Measurements from ENCODE around the gene SKOR2.

SKOR2 gene

GRCh38 chr18:47251289-47252120, at the start of gene SKOR2:
Gene SKOR2, minus strand, starts transcription at chr18:47251660. Its CDS starts 2,477 bp downstream, at chr18:47249183.
- Histone ChIP-seq H3K4me3 (ENCODE audit: low read length) (no peak within 1 kb of the TSS), H3K9ac (ENCODE audit: low read length) (no peak within 1 kb of the TSS), H3K9me3 (ENCODE audit: control insufficient read depth, low read length) (no peaks in the 10 kb centered on the region), H3K36me3 (ENCODE audit: control insufficient read depth, insufficient read depth, low read length) (no peaks in the 10 kb centered on the region), H3K27me3 (ENCODE audit: control insufficient read depth, insufficient read depth, low read length) (peaks cover 75% of the 10 kb centered on the region), H3K4me1 (ENCODE audit: control insufficient read depth, insufficient read depth, low read length) (no peaks in the 10 kb centered on the region)

GRCh38 chr18:47296462-47296861, 45.0 kb upstream of the SKOR2 start:
- H3K9ac ChIP-seq (ENCODE audit: low read length) = no peak overlapping the region
- no peaks in the 10 kb centered on the region for H3K36me3 ChIP-seq (ENCODE audit: control insufficient read depth, insufficient read depth, low read length)
- no peaks in the 10 kb centered on the region for H3K9me3 ChIP-seq (ENCODE audit: control insufficient read depth, low read length)
- H3K4me1 ChIP-seq (ENCODE audit: control insufficient read depth, insufficient read depth, low read length) = no peaks in the 10 kb centered on the region
- H3K27me3 ChIP-seq (ENCODE audit: control insufficient read depth, insufficient read depth, low read length) = no peaks in the 10 kb centered on the region
- H3K4me3 ChIP-seq (ENCODE audit: low read length) = no peak overlapping the region

GRCh38 chr18:47294801-47295200, 43.3 kb upstream of the SKOR2 start:
- H3K9me3 ChIP-seq (ENCODE audit: control insufficient read depth, low read length) = no peaks in the 10 kb centered on the region
- no peaks in the 10 kb centered on the region for H3K27me3 ChIP-seq (ENCODE audit: control insufficient read depth, insufficient read depth, low read length)
- H3K4me1 ChIP-seq (ENCODE audit: control insufficient read depth, insufficient read depth, low read length) = no peaks in the 10 kb centered on the region
- no peaks in the 10 kb centered on the region for H3K36me3 ChIP-seq (ENCODE audit: control insufficient read depth, insufficient read depth, low read length)
- no peak overlapping the region for H3K9ac ChIP-seq (ENCODE audit: low read length)
- no peak overlapping the region for H3K4me3 ChIP-seq (ENCODE audit: low read length)

GRCh38 chr18:47288741-47289140, 37.3 kb upstream of the SKOR2 start:
- no peaks in the 10 kb centered on the region for H3K4me1 ChIP-seq (ENCODE audit: control insufficient read depth, insufficient read depth, low read length)
- H3K27me3 ChIP-seq (ENCODE audit: control insufficient read depth, insufficient read depth, low read length) = peaks cover 6% of the 10 kb centered on the region
- H3K4me3 ChIP-seq (ENCODE audit: low read length) = no peak overlapping the region

GRCh38 chr18:47287911-47288585, 36.6 kb upstream of the SKOR2 start:
- Histone ChIP-seq H3K9me3 (ENCODE audit: control insufficient read depth, low read length) (no peaks in the 10 kb centered on the region), H3K4me1 (ENCODE audit: control insufficient read depth, insufficient read depth, low read length) (no peaks in the 10 kb centered on the region), H3K36me3 (ENCODE audit: control insufficient read depth, insufficient read depth, low read length) (no peaks in the 10 kb centered on the region), H3K9ac (ENCODE audit: low read length) (no peak overlapping the region), H3K4me3 (ENCODE audit: low read length) (no peak overlapping the region), H3K27me3 (ENCODE audit: control insufficient read depth, insufficient read depth, low read length) (peaks cover 6% of the 10 kb centered on the region)

More at GRCh38 chr18:47288741-47289140, 37.3 kb upstream of the SKOR2 start:
- H3K9me3 ChIP-seq (ENCODE audit: control insufficient read depth, low read length) = no peaks in the 10 kb centered on the region
- H3K36me3 ChIP-seq (ENCODE audit: control insufficient read depth, insufficient read depth, low read length) = no peaks in the 10 kb centered on the region
- no peak overlapping the region for H3K9ac ChIP-seq (ENCODE audit: low read length)

GRCh38 chr18:47286776-47287410, 35.4 kb upstream of the SKOR2 start:
- Histone ChIP-seq H3K9ac (ENCODE audit: low read length) (no peak overlapping the region), H3K9me3 (ENCODE audit: control insufficient read depth, low read length) (no peaks in the 10 kb centered on the region), H3K36me3 (ENCODE audit: control insufficient read depth, insufficient read depth, low read length) (no peaks in the 10 kb centered on the region), H3K27me3 (ENCODE audit: control insufficient read depth, insufficient read depth, low read length) (peaks cover 6% of the 10 kb centered on the region), H3K4me3 (ENCODE audit: low read length) (no peak overlapping the region), H3K4me1 (ENCODE audit: control insufficient read depth, insufficient read depth, low read length) (no peaks in the 10 kb centered on the region)

- Histone ChIP-seq H3K4me3 (ENCODE audit: low read length) (no peak overlapping the region), H3K9me3 (ENCODE audit: control insufficient read depth, low read length) (no peaks in the 10 kb centered on the region)
Measured at GRCh38 chr18:47285456-47285855, 34.0 kb upstream of the SKOR2 start.

GRCh38 chr18:47284721-47285395, 33.4 kb upstream of the SKOR2 start:
- Histone ChIP-seq H3K9me3 (ENCODE audit: control insufficient read depth, low read length) (no peaks in the 10 kb centered on the region), H3K9ac (ENCODE audit: low read length) (no peak overlapping the region), H3K27me3 (ENCODE audit: control insufficient read depth, insufficient read depth, low read length) (peaks cover 6% of the 10 kb centered on the region), H3K36me3 (ENCODE audit: control insufficient read depth, insufficient read depth, low read length) (no peaks in the 10 kb centered on the region), H3K4me3 (ENCODE audit: low read length) (no peak overlapping the region), H3K4me1 (ENCODE audit: control insufficient read depth, insufficient read depth, low read length) (no peaks in the 10 kb centered on the region)

More at GRCh38 chr18:47285456-47285855, 34.0 kb upstream of the SKOR2 start:
- no peak overlapping the region for H3K9ac ChIP-seq (ENCODE audit: low read length)
- H3K27me3 ChIP-seq (ENCODE audit: control insufficient read depth, insufficient read depth, low read length) = peaks cover 6% of the 10 kb centered on the region
- no peaks in the 10 kb centered on the region for H3K4me1 ChIP-seq (ENCODE audit: control insufficient read depth, insufficient read depth, low read length)
- H3K36me3 ChIP-seq (ENCODE audit: control insufficient read depth, insufficient read depth, low read length) = no peaks in the 10 kb centered on the region

- Histone ChIP-seq H3K4me3 (ENCODE audit: low read length) (no peak overlapping the region), H3K9me3 (ENCODE audit: control insufficient read depth, low read length) (no peaks in the 10 kb centered on the region), H3K4me1 (ENCODE audit: control insufficient read depth, insufficient read depth, low read length) (no peaks in the 10 kb centered on the region), H3K36me3 (ENCODE audit: control insufficient read depth, insufficient read depth, low read length) (no peaks in the 10 kb centered on the region), H3K9ac (ENCODE audit: low read length) (no peak overlapping the region), H3K27me3 (ENCODE audit: control insufficient read depth, insufficient read depth, low read length) (no peaks in the 10 kb centered on the region)
Measured at GRCh38 chr18:47283476-47283875, 32.0 kb upstream of the SKOR2 start.

- H3K9ac ChIP-seq (ENCODE audit: low read length) = no peak overlapping the region
- no peaks in the 10 kb centered on the region for H3K9me3 ChIP-seq (ENCODE audit: control insufficient read depth, low read length)
- H3K4me3 ChIP-seq (ENCODE audit: low read length) = no peak overlapping the region
- no peaks in the 10 kb centered on the region for H3K27me3 ChIP-seq (ENCODE audit: control insufficient read depth, insufficient read depth, low read length)
- H3K4me1 ChIP-seq (ENCODE audit: control insufficient read depth, insufficient read depth, low read length) = no peaks in the 10 kb centered on the region
- H3K36me3 ChIP-seq (ENCODE audit: control insufficient read depth, insufficient read depth, low read length) = no peaks in the 10 kb centered on the region
Measured at GRCh38 chr18:47280121-47280520, 28.7 kb upstream of the SKOR2 start.

GRCh38 chr18:47274961-47275360, 23.5 kb upstream of the SKOR2 start:
- no peak overlapping the region for H3K9ac ChIP-seq (ENCODE audit: low read length)
- H3K9me3 ChIP-seq (ENCODE audit: control insufficient read depth, low read length) = no peaks in the 10 kb centered on the region
- H3K36me3 ChIP-seq (ENCODE audit: control insufficient read depth, insufficient read depth, low read length) = no peaks in the 10 kb centered on the region
- no peaks in the 10 kb centered on the region for H3K4me1 ChIP-seq (ENCODE audit: control insufficient read depth, insufficient read depth, low read length)
- no peaks in the 10 kb centered on the region for H3K27me3 ChIP-seq (ENCODE audit: control insufficient read depth, insufficient read depth, low read length)
- no peak overlapping the region for H3K4me3 ChIP-seq (ENCODE audit: low read length)

Measured in mucosa of stomach (tissue), 1 donor.